NCI-H82 (cell line): ENCODE results near the gene MNX1.

ENCODE experiments used
- DNase-seq: peaks from one replicate; lab custom pipeline; 2025; lab: John Stamatoyannopoulos, UW

Gene MNX1

GRCh38 chr7:157032644-157033482 lies 22.4 kb upstream of the MNX1 start:
- no peak for DNase-seq

- no peak for DNase-seq
Measured at GRCh38 chr7:157032128-157032527, 21.7 kb upstream of the MNX1 start.

GRCh38 chr7:157028199-157028903 lies 17.9 kb upstream of the MNX1 start:
- no peak for DNase-seq

- no peak for DNase-seq
Measured at GRCh38 chr7:157027568-157028198, 17.2 kb upstream of the MNX1 start.

GRCh38 chr7:157024716-157025115 lies 14.3 kb upstream of the MNX1 start:
- DNase-seq = no peak

- DNase-seq = no peak
Measured at GRCh38 chr7:157023589-157023905, 13.1 kb upstream of the MNX1 start.

- no peak for DNase-seq
Measured at GRCh38 chr7:157022681-157023588, 12.5 kb upstream of the MNX1 start.

- DNase-seq = no peak
Measured at GRCh38 chr7:157021871-157022680, 11.6 kb upstream of the MNX1 start.

- DNase-seq = no peak
Measured at GRCh38 chr7:157021071-157021870, 10.8 kb upstream of the MNX1 start.

- DNase-seq = no peak
Measured at GRCh38 chr7:157020514-157021070, 10.1 kb upstream of the MNX1 start.

GRCh38 chr7:157019718-157020451 lies 9.4 kb upstream of the MNX1 start:
- DNase-seq = no peak

- no peak for DNase-seq
Measured at GRCh38 chr7:157018997-157019608, 8.6 kb upstream of the MNX1 start.

GRCh38 chr7:157018328-157018996 lies 8.0 kb upstream of the MNX1 start:
- no peak for DNase-seq

- DNase-seq = peak; percentile 38
Measured at GRCh38 chr7:157017603-157018327, 7.3 kb upstream of the MNX1 start.

GRCh38 chr7:157017149-157017548 lies 6.7 kb upstream of the MNX1 start:
- DNase-seq = no peak

GRCh38 chr7:157016352-157017041 lies 6.0 kb upstream of the MNX1 start:
- no peak for DNase-seq

- DNase-seq = no peak
Measured at GRCh38 chr7:157016024-157016351, 5.5 kb upstream of the MNX1 start.
